Measurements from ENCODE around the gene PIAS3. TPM values are rescaled to one million over a fixed set of nuclear protein-coding genes. Genes with fewer than 3 reads are reported as not detected.

PIAS3 gene
- total and polyA plus RNA-seq, 11 donors = 14.2 to 31.0 (median 15.6) TPM

- TF ChIP-seq POLR2A (IDR thresholded peaks at IDR 0.05) (no peak), CTCF (IDR thresholded peaks at IDR 0.05) (no peak)
- Histone ChIP-seq H3K27me3 (no peaks in the 10 kb centered on the region), H3K36me3 (peaks cover 0 to 4% (median 0%) of the 10 kb centered on the region in 9 donors), H3K4me3 (no peak overlapping the region), H3K27ac (no peak overlapping the region), H3K4me1 (peaks cover 2 to 56% (median 25%) of the 10 kb centered on the region in 12 donors), H3K9me3 (no peaks in the 10 kb centered on the region)
- WGBS, 4 donors = 96 to 97% (median 97%) methylated on average over 4 of the region's 4 CpGs
- DNase-seq = no peak
- ATAC-seq = no peak
- intact Hi-C loops (cut with DNase I) = loop anchor here in 1 of 10 donors (10.0 kb wide), 1 partner anchor 62 kb away; no protein-coding TSS in a partner anchor
Measured at GRCh38 chr1:145806408-145806807, 52.5 kb downstream of the PIAS3 start.

DNA sequence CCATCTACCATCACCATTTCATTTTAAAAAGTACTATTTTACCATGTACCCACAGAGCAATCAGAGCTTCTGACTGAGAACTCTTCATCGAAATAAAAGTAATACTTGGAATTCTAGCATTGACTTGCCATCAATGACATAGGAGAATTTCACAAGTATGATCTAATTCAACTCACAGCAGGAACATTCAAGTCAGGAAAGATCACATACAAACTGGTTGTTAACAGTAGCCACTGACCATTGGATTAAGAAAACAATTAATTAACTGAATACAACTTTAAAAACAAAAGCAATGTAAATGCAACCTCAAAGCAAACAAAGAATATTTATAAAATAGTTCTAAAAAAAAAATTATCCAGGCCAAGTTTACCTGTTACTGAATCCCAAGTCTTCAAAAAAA, 53.8 kb downstream of the PIAS3 start:
- Histone ChIP-seq H3K27ac (no peak overlapping the region), H3K9me3 (no peaks in the 10 kb centered on the region), H3K4me3 (no peak overlapping the region), H3K27me3 (no peaks in the 10 kb centered on the region), H3K36me3 (peaks cover 0 to 4% (median 0%) of the 10 kb centered on the region in 9 donors), H3K4me1 (peaks cover 2 to 64% (median 35%) of the 10 kb centered on the region in 12 donors)
- TF ChIP-seq CTCF (IDR thresholded peaks at IDR 0.05) (no peak), POLR2A (IDR thresholded peaks at IDR 0.05) (no peak)
- intact Hi-C loops (cut with DNase I) = loop anchor here in 1 of 10 donors (10.0 kb wide), 1 partner anchor 60 kb away; no protein-coding TSS in a partner anchor
- WGBS, 4 donors = 70 to 85% (median 80%) methylated on average over 1 of the region's 1 CpG
- ATAC-seq = no peak
- DNase-seq = no peak

DNA sequence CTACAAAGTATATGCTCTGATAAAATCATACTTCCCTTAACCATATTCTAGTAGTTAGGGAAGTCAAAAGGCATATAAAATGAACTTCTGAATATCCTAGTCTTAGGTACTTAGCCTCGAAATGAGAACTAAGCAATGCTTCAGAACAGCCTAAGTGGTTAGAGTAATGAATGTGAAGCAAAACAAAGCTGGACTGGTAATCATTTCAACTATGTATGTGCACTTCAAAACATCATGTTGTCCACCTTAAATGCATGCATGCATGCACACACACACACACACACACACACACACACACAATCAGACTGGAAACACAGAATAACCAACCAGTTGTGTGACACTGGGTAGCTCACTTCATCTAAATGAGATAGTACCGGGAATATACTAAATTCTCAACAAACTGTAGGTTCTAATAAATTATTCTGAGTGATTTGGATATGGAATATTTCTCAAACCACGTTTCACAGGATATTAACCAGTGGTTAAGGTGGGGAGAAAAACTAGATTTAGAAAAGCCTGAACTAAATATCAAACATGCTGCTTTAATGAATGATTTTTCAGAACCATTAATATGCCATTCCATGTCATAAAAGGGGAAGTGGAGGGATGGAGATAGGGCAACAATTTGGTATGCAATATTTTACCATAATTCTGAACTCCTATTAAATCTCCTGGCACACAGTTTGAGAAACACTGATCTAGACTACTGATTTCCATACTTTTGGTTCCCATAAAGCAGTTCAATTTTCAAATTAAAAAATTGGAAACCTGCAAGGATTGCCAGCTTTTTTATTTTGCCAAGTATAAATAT, 54.4 kb downstream of the PIAS3 start:
- H3K4me3 ChIP-seq = no peak overlapping the region
- H3K27me3 ChIP-seq = no peaks in the 10 kb centered on the region
- no peak overlapping the region for H3K27ac ChIP-seq
- ATAC-seq (peak in 1 of 4 donors; percentile 27), DNase-seq (no peak)
- H3K4me1 ChIP-seq = peaks cover 2 to 65% (median 35%) of the 10 kb centered on the region in 12 donors
- WGBS, 4 donors = 52 to 75% (median 56%) methylated on average over 3 of the region's 3 CpGs
- intact Hi-C loops (cut with DNase I) = loop anchor here in 1 of 10 donors (10.0 kb wide), 1 partner anchor 60 kb away; no protein-coding TSS in a partner anchor
- TF ChIP-seq POLR2A (IDR thresholded peaks at IDR 0.05) (no peak), CTCF (IDR thresholded peaks at IDR 0.05) (no peak)
- H3K36me3 ChIP-seq = peaks cover 0 to 4% (median 0%) of the 10 kb centered on the region in 9 donors
- H3K9me3 ChIP-seq = no peaks in the 10 kb centered on the region

DNA sequence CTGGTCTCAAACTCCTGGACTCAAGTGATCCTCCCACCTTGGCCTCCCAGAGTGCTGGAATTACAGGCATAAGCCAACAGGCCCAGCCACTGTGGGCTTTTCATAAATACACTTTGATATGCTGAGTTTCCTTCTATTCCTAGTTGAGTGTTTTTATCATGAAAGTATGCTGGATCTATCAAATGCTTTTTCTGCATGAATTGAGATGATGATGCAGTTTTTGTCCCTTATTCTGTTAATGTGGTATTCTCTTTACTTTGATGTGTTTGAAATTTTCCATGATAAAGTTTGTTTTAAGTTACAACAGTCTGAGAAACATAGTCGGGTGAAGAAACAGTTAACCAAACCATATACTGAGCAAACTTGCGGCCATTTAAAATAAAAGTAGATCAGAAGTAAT, 59.1 kb downstream of the PIAS3 start:
- WGBS, 4 donors = 91 to 95% (median 92%) methylated on average over 2 of the region's 2 CpGs
- DNase-seq (no peak), ATAC-seq (no peak)
- Histone ChIP-seq H3K4me3 (no peak overlapping the region), H3K4me1 (peaks cover 2 to 48% (median 26%) of the 10 kb centered on the region in 12 donors), H3K36me3 (no peaks in the 10 kb centered on the region), H3K27me3 (no peaks in the 10 kb centered on the region), H3K27ac (no peak overlapping the region), H3K9me3 (peaks cover 0 to 30% (median 9%) of the 10 kb centered on the region in 12 donors)
- intact Hi-C loops (cut with DNase I) = loop anchor here in 2 of 10 donors (2.0 to 10.0 kb wide), 2 partner anchors 49 to 55 kb away; no protein-coding TSS in a partner anchor
- TF ChIP-seq POLR2A (IDR thresholded peaks at IDR 0.05) = no peak
- no peak for TF ChIP-seq CTCF (IDR thresholded peaks at IDR 0.05)
